C4-2B (cell line): Measurements from ENCODE around the gene EIF3B.
"Not testable (repeated sequence)": the region's sequence is repeated elsewhere in the genome, so short reads cannot be mapped to it uniquely, and the experiment has no call there.

Source experiments
- ZFX ChIP-seq: fragments of 450-650 bp; IDR thresholded peaks from 2 replicates; pipeline ENCODE4 v1.6.1; 2017
- TF ChIP-seq, protein P1 (sequence below): fragments of 450-650 bp; conservative IDR thresholded peaks from 2 replicates; pipeline ENCODE4 v1.5.1; 2017; ENCODE audit warnings: mild to moderate bottlenecking

DNA sequence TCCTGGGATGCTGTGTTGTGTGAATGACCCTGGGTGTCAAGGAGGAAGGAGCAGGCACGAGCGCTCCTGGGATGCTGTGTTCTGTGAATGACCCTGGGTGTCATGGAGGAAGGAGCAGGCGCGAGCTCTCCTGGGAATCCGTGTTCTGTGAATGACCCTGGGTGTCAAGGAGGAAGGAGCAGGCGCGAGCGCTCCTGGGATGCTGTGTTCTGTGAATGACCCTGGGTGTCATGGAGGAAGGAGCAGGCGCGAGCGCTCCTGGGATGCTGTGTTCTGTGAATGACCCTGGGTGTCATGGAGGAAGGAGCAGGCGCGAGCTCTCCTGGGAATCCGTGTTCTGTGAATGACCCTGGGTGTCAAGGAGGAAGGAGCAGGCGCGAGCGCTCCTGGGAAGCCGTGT is 22.9 kb downstream of the EIF3B start:
- TF ChIP-seq, protein P1, sequence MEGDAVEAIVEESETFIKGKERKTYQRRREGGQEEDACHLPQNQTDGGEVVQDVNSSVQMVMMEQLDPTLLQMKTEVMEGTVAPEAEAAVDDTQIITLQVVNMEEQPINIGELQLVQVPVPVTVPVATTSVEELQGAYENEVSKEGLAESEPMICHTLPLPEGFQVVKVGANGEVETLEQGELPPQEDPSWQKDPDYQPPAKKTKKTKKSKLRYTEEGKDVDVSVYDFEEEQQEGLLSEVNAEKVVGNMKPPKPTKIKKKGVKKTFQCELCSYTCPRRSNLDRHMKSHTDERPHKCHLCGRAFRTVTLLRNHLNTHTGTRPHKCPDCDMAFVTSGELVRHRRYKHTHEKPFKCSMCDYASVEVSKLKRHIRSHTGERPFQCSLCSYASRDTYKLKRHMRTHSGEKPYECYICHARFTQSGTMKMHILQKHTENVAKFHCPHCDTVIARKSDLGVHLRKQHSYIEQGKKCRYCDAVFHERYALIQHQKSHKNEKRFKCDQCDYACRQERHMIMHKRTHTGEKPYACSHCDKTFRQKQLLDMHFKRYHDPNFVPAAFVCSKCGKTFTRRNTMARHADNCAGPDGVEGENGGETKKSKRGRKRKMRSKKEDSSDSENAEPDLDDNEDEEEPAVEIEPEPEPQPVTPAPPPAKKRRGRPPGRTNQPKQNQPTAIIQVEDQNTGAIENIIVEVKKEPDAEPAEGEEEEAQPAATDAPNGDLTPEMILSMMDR = not testable (repeated sequence)
- not testable (repeated sequence) for TF ChIP-seq ZFX
